Natural killer cell (primary cell): Measurements from ENCODE around the gene NRSN2. TPM values are rescaled to one million over a fixed set of nuclear protein-coding genes. Genes with fewer than 3 reads are reported as not detected.

Experiments used
- ATAC-seq, 3 donors: fragments of 150-1000 bp in 2 of 3; fragments of 200-7000 bp in 1 of 3; cut with Tn5 transposase; 1 replicate in 1 of 3; 2 replicates in 2 of 3; pipeline ENCODE4 v1.10.0; 2021; ENCODE audit warnings: mild to moderate bottlenecking in 2 of 3, moderate library complexity in 2 of 3
- DNase-seq, 2 donors: peaks; one replicate each; pipeline versions ENCODE4 v3.0.0 to v3.0.0-alpha.2; 2013 to 2021; ENCODE audit warnings: mixed read lengths in 1 of 2
- H3K27ac ChIP-seq: one replicate; pipeline ENCODE4 v1.5.1; 2013; ENCODE audit warnings: mild to moderate bottlenecking, low read length
- H3K27me3 ChIP-seq: one replicate; pipeline ENCODE4 v1.6.1; 2013; ENCODE audit warnings: low read length; ENCODE audit not compliant: control insufficient read depth, insufficient read depth
- H3K36me3 ChIP-seq: one replicate; pipeline ENCODE4 v1.6.1; 2013; ENCODE audit warnings: low read length; ENCODE audit not compliant: control insufficient read depth, insufficient read depth
- H3K4me1 ChIP-seq: one replicate; pipeline ENCODE4 v1.6.1; 2013; ENCODE audit warnings: low read length; ENCODE audit not compliant: control insufficient read depth, insufficient read depth
- H3K4me3 ChIP-seq: one replicate; pipeline ENCODE4 v1.5.1; 2013; ENCODE audit warnings: low read length
- H3K9me3 ChIP-seq: one replicate; pipeline ENCODE4 v1.6.1; 2013; ENCODE audit warnings: low read length; ENCODE audit not compliant: control insufficient read depth, insufficient read depth
- H3K27ac Mint-ChIP-seq, 2 donors: one replicate each; pipeline ENCODE4 v1.8.0; 2022; ENCODE audit warnings: mild to moderate bottlenecking in 2 of 2, mixed read lengths in 2 of 2, moderate library complexity in 1 of 2
- H3K27me3 Mint-ChIP-seq, 2 donors: one replicate each; pipeline ENCODE4 v1.8.0; 2022; ENCODE audit warnings: low read depth in 2 of 2, mixed read lengths in 2 of 2
- H3K36me3 Mint-ChIP-seq: one replicate; pipeline ENCODE4 v1.8.0; 2022; ENCODE audit warnings: mixed read lengths
- H3K4me1 Mint-ChIP-seq, 2 donors: one replicate each; pipeline ENCODE4 v1.8.0; 2022; ENCODE audit warnings: mixed read lengths in 2 of 2
- H3K4me3 Mint-ChIP-seq: one replicate; pipeline ENCODE4 v1.8.0; 2022; ENCODE audit warnings: mild to moderate bottlenecking, moderate library complexity, mixed read lengths
- H3K9me3 Mint-ChIP-seq, 2 donors: one replicate each; pipeline ENCODE4 v1.8.0; 2022; ENCODE audit warnings: mixed read lengths in 2 of 2
- CTCF ChIP-seq: fragments of 200-600 bp; IDR thresholded peaks from one replicate; pipeline ENCODE4 v1.8.0; 2022; ENCODE audit warnings: antibody characterized with exemption
- WGBS: methylation state at CpG from one replicate; pipeline ENCODE4 v1.1.7; 2013; ENCODE audit warnings: missing lambda C conversion rate; ENCODE audit not compliant: insufficient coverage; 5-methylcytosine and 5-hydroxymethylcytosine counted together
- intact Hi-C: fragments of 100-400 bp; cut with micrococcal nuclease; formaldehyde crosslinking; loops from one replicate; pipeline ENCODE4 v1.14.2; 2022
- total RNA-seq, 4 donors: library from RNA; stranded (reverse); fragments of 120-200 nt in 1 of 4; gene quantifications; one replicate each; pipeline versions ENCODE4 v1.2.3 to v1.2.4, GENCODE V29; 2013 to 2022

The NRSN2 gene
- total RNA-seq, 3 donors from 2014 or later (not counting 1 experiment from before 2014, with no cell fraction given): 6.6 to 9.3 (median 8.4) TPM

DNA sequence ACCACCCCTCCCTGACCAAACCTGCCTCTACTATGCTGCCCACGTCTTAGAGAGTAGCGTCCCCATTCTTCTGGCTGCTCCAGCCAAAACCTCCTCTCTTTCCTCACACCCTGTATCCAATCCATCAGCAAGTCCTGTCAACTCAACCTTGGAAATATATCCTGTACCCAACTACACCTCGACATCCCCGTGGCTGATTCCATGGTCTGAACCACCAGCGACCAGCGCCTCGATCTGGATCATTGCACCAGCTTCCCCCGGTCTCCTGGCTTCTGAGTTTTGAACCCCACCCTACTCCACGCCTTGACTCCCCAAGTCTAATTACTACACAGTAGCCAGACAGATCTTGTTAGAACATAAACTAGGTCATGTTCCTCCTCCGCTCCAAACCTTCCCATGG lies 9.8 kb downstream of the NRSN2 start:
- H3K4me3 Mint-ChIP-seq: no peak overlapping the region
- no peaks in the 10 kb centered on the region for H3K36me3 ChIP-seq
- peaks cover 5 to 11% of the 10 kb centered on the region in 2 donors for H3K4me1 Mint-ChIP-seq
- H3K4me3 ChIP-seq: no peak overlapping the region
- H3K27ac Mint-ChIP-seq: no peak overlapping the region
- ATAC-seq (no peak), DNase-seq (no peak)
- 94% methylated on average over 10 of the region's 10 CpGs for WGBS
- no peak for TF ChIP-seq CTCF
- peaks cover 7% of the 10 kb centered on the region for H3K4me1 ChIP-seq
- H3K9me3 Mint-ChIP-seq: no peaks in the 10 kb centered on the region
- H3K27me3 Mint-ChIP-seq: no peaks in the 10 kb centered on the region
- no peaks in the 10 kb centered on the region for H3K27me3 ChIP-seq
- H3K27ac ChIP-seq: no peak overlapping the region
- no peaks in the 10 kb centered on the region for H3K9me3 ChIP-seq
- H3K36me3 Mint-ChIP-seq: no peaks in the 10 kb centered on the region
- intact Hi-C loops: loop anchor here (10.0 kb wide), 1 partner anchor 48 kb away; the partner anchor contains the start of gene RBCK1

GRCh38 chr20:358891-359555 lies 12.1 kb downstream of the NRSN2 start:
- Histone ChIP-seq H3K4me3 (no peak overlapping the region), H3K36me3 (no peaks in the 10 kb centered on the region), H3K4me1 (peaks cover 13% of the 10 kb centered on the region), H3K27ac (no peak overlapping the region), H3K9me3 (no peaks in the 10 kb centered on the region), H3K27me3 (no peaks in the 10 kb centered on the region)
- intact Hi-C loops: loop anchor here (10.0 kb wide), 1 partner anchor 46 kb away; the partner anchor contains the start of gene RBCK1
- no peaks in the 10 kb centered on the region for H3K27me3 Mint-ChIP-seq
- DNase-seq (no peak), ATAC-seq (no peak)
- H3K36me3 Mint-ChIP-seq: no peaks in the 10 kb centered on the region
- H3K9me3 Mint-ChIP-seq: no peaks in the 10 kb centered on the region
- no peak overlapping the region for H3K4me3 Mint-ChIP-seq
- 96% methylated on average over 4 of the region's 4 CpGs for WGBS
- TF ChIP-seq CTCF: no peak
- H3K4me1 Mint-ChIP-seq: peaks cover 0 to 10% of the 10 kb centered on the region in 2 donors
- H3K27ac Mint-ChIP-seq: no peak overlapping the region

DNA sequence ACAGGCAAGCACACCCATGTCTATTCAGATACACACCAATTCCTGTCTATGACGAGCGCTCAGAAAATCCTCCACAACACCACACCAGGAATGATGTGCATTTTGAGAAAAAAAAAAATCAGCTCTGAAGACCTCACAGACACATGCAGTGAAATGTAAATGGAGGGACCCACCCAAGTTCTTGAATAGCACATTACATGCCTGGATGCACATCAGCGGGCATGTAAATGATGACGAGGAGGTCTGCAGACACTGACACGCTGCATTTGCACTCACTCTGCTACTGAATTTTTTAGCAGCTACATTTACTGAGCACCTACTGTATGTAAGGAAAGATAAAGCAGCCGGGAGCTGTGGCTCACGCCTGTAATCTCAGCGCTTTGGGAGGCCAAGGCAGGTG lies 14.7 kb downstream of the NRSN2 start:
- TF ChIP-seq CTCF: no peak
- intact Hi-C loops: no loop called here
- no peak overlapping the region for H3K4me3 Mint-ChIP-seq
- H3K4me1 Mint-ChIP-seq: peaks cover 0 to 5% of the 10 kb centered on the region in 2 donors
- no peaks in the 10 kb centered on the region for H3K36me3 ChIP-seq
- WGBS: 66% methylated on average over 6 of the region's 8 CpGs
- H3K27me3 ChIP-seq: no peaks in the 10 kb centered on the region
- no peak for ATAC-seq
- H3K9me3 ChIP-seq: no peaks in the 10 kb centered on the region
- no peak overlapping the region for H3K4me3 ChIP-seq
- no peaks in the 10 kb centered on the region for H3K36me3 Mint-ChIP-seq
- no peaks in the 10 kb centered on the region for H3K9me3 Mint-ChIP-seq
- no peak overlapping the region for H3K27ac ChIP-seq
- no peak overlapping the region for H3K27ac Mint-ChIP-seq
- peaks cover 0 to 5% of the 10 kb centered on the region in 2 donors for H3K27me3 Mint-ChIP-seq
- DNase-seq: no peak
- H3K4me1 ChIP-seq: peaks cover 5% of the 10 kb centered on the region
